Trophoblast cell (in vitro differentiated cells and primary cell): ENCODE data around the gene MBP.

Experiments
- DNase-seq, 2 donors: peaks; one replicate each; pipeline ENCODE4 v3.0.0-alpha.2; 2016
- H2AFZ ChIP-seq: 2 replicates; pipeline ENCODE4 v1.6.1; 2013; ENCODE audit warnings: low read length, moderate library complexity, mild to moderate bottlenecking; ENCODE audit not compliant: insufficient read depth, poor library complexity
- H2AK5ac ChIP-seq: 2 replicates; pipeline ENCODE4 v1.6.1; 2013; ENCODE audit warnings: mild to moderate bottlenecking, low read length
- H2BK120ac ChIP-seq: 2 replicates; pipeline ENCODE4 v1.6.1; 2013; ENCODE audit warnings: low read length, mild to moderate bottlenecking, moderate library complexity; ENCODE audit not compliant: insufficient read depth, poor library complexity
- H2BK12ac ChIP-seq: 2 replicates; pipeline ENCODE4 v1.6.1; 2013; ENCODE audit warnings: mild to moderate bottlenecking, low read length, moderate library complexity
- H2BK5ac ChIP-seq: 2 replicates; pipeline ENCODE4 v1.6.1; 2013; ENCODE audit warnings: low read length, low read depth, moderate library complexity, mild to moderate bottlenecking; ENCODE audit not compliant: poor library complexity
- H3K14ac ChIP-seq: 2 replicates; pipeline ENCODE4 v1.6.1; 2013; ENCODE audit warnings: mild to moderate bottlenecking, low read length
- H3K18ac ChIP-seq: 2 replicates; pipeline ENCODE4 v1.6.1; 2013; ENCODE audit warnings: mild to moderate bottlenecking, low read length
- H3K23ac ChIP-seq: 2 replicates; pipeline ENCODE4 v1.6.1; 2013; ENCODE audit warnings: low read length
- H3K27ac ChIP-seq: 2 replicates; pipeline ENCODE4 v1.5.1; 2013; ENCODE audit warnings: low read depth, mild to moderate bottlenecking, inconsistent platforms, low read length, moderate library complexity
- H3K27me3 ChIP-seq: 2 replicates; pipeline ENCODE4 v1.6.1; 2013; ENCODE audit warnings: inconsistent platforms, mild to moderate bottlenecking, low read length, moderate library complexity; ENCODE audit not compliant: insufficient read depth
- H3K36me3 ChIP-seq, 2 experiments: 1 replicate in 1 of 2; 2 replicates in 1 of 2; pipeline ENCODE4 v1.6.1; 2013; ENCODE audit warnings: low read length in 2 of 2, mild to moderate bottlenecking in 2 of 2, moderate library complexity in 1 of 2; ENCODE audit not compliant: insufficient read depth in 2 of 2, control insufficient read depth in 1 of 2
- H3K4ac ChIP-seq: 2 replicates; pipeline ENCODE4 v1.6.1; 2013; ENCODE audit warnings: low read depth, mild to moderate bottlenecking, low read length, moderate library complexity
- H3K4me1 ChIP-seq, 2 experiments: 1 replicate in 1 of 2; 2 replicates in 1 of 2; pipeline ENCODE4 v1.6.1; 2013; ENCODE audit warnings: low read length in 2 of 2, mild to moderate bottlenecking in 2 of 2, moderate library complexity in 1 of 2; ENCODE audit not compliant: insufficient read depth in 2 of 2, control insufficient read depth in 1 of 2
- H3K4me2 ChIP-seq: 2 replicates; pipeline ENCODE4 v1.6.1; 2013; ENCODE audit warnings: inconsistent platforms, mild to moderate bottlenecking, low read length, moderate library complexity
- H3K4me3 ChIP-seq: 2 replicates; pipeline ENCODE4 v1.5.1; 2013; ENCODE audit warnings: mild to moderate bottlenecking, low read depth, low read length, inconsistent platforms
- H3K79me1 ChIP-seq: one replicate; pipeline ENCODE4 v1.6.1; 2013; ENCODE audit warnings: low read length
- H3K79me2 ChIP-seq: 2 replicates; pipeline ENCODE4 v1.6.1; 2013; ENCODE audit warnings: low read length, mild to moderate bottlenecking; ENCODE audit not compliant: control insufficient read depth, insufficient read depth, poor library complexity
- H3K9ac ChIP-seq: 2 replicates; pipeline ENCODE4 v1.6.1; 2013; ENCODE audit warnings: mild to moderate bottlenecking, low read length
- H3K9me3 ChIP-seq: 2 replicates; pipeline ENCODE4 v1.6.1; 2013; ENCODE audit warnings: low read depth, mild to moderate bottlenecking, control low read depth, inconsistent platforms, low read length; ENCODE audit not compliant: insufficient read depth
- H4K12ac ChIP-seq: 2 replicates; pipeline ENCODE4 v1.6.1; 2013; ENCODE audit warnings: low read depth, mild to moderate bottlenecking, low read length, moderate library complexity
- H4K8ac ChIP-seq: 2 replicates; pipeline ENCODE4 v1.6.1; 2013; ENCODE audit warnings: low read depth, mild to moderate bottlenecking, low read length, moderate library complexity
- H4K91ac ChIP-seq: one replicate; pipeline ENCODE4 v1.6.1; 2013; ENCODE audit warnings: low read depth, mild to moderate bottlenecking, low read length, moderate library complexity
- WGBS: extraction: QIAGEN DNeasy Blood & Tissue Kit; methylation state at CpG from one replicate; pipeline ENCODE4 v1.1.7; 2013; ENCODE audit warnings: missing lambda C conversion rate; ENCODE audit not compliant: insufficient read length, insufficient coverage; ENCODE audit errors: extremely low coverage; 5-methylcytosine and 5-hydroxymethylcytosine counted together

MBP gene

DNA sequence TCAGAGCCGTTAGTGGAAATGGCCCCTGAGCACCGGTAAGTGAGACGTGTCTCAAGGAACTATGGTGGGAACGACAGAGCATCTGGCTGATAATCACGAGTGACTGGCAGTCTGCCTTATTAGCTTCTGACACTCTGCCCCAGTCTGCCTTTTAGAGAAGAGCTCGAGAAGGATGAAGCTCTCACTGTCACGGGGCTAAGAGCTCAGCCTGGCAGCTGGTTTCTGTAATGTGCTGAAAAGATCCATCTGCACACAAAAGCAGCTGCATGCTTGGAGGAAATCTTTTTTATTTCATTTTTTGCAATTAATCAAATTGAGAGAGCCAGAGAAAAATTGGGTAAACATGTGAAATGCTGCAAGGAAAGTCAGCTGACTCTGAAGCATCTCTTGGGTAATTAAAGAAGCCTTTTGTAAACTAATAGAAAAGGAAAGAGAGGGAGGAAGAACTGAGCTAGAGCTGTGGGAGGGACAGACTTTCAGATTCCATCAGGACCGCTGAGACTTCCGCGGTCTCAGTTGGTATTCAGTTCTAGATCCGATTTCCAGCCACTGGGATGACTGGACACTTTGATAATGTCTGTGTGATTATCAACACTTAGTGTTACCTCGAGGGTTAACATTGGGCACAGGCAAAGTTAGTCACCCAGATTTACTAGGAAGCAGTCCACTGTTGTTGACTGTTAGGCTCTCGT is 24.4 kb downstream of the MBP start:
- H2AFZ ChIP-seq: no peak overlapping the region
- peaks cover 2% of the 10 kb centered on the region for H3K9me3 ChIP-seq
- H2AK5ac ChIP-seq: no peak overlapping the region
- H4K8ac ChIP-seq: no peak overlapping the region
- H2BK5ac ChIP-seq: no peak overlapping the region
- H3K4me3 ChIP-seq: no peak overlapping the region
- H3K9ac ChIP-seq: no peak overlapping the region
- no peak for DNase-seq
- no peak overlapping the region for H3K18ac ChIP-seq
- no peak overlapping the region for H2BK12ac ChIP-seq
- no peaks in the 10 kb centered on the region for H3K27me3 ChIP-seq
- no peak overlapping the region for H4K12ac ChIP-seq
- H4K91ac ChIP-seq: no peak overlapping the region
- H3K4me1 ChIP-seq: peaks cover 10 to 12% of the 10 kb centered on the region in 2 experiments
- no peaks in the 10 kb centered on the region for H3K79me2 ChIP-seq
- peaks cover 0 to 2% of the 10 kb centered on the region in 2 experiments for H3K36me3 ChIP-seq
- no peak overlapping the region for H3K4me2 ChIP-seq
- H3K4ac ChIP-seq: no peak overlapping the region
- no peak overlapping the region for H3K27ac ChIP-seq
- peaks cover 7% of the 10 kb centered on the region for H3K79me1 ChIP-seq
- H3K14ac ChIP-seq: no peak overlapping the region
- no peak overlapping the region for H3K23ac ChIP-seq
- no CpG with 5 or more reads among the region's 13 CpGs for WGBS
- no peak overlapping the region for H2BK120ac ChIP-seq

GRCh38 chr18:77107292-77107691 is 25.3 kb downstream of the MBP start:
- Histone ChIP-seq H3K36me3 (peaks cover 0 to 2% of the 10 kb centered on the region in 2 experiments), H3K4me3 (no peak overlapping the region), H2AFZ (no peak overlapping the region), H3K4me1 (peaks cover 10 to 12% of the 10 kb centered on the region in 2 experiments), H3K79me1 (peaks cover 7% of the 10 kb centered on the region), H2AK5ac (no peak overlapping the region), H4K91ac (no peak overlapping the region), H2BK12ac (no peak overlapping the region), H3K4ac (no peak overlapping the region), H4K8ac (no peak overlapping the region), H3K27me3 (no peaks in the 10 kb centered on the region), H2BK5ac (no peak overlapping the region), H3K4me2 (no peak overlapping the region), H3K9me3 (peaks cover 2% of the 10 kb centered on the region), H3K27ac (no peak overlapping the region), H3K18ac (peak overlapping the region; percentile 10), H3K79me2 (no peaks in the 10 kb centered on the region), H2BK120ac (no peak overlapping the region), H3K14ac (no peak overlapping the region), H3K23ac (no peak overlapping the region), H4K12ac (no peak overlapping the region), H3K9ac (no peak overlapping the region)
- no CpG with 5 or more reads among the region's 5 CpGs for WGBS
- no peak for DNase-seq

DNA sequence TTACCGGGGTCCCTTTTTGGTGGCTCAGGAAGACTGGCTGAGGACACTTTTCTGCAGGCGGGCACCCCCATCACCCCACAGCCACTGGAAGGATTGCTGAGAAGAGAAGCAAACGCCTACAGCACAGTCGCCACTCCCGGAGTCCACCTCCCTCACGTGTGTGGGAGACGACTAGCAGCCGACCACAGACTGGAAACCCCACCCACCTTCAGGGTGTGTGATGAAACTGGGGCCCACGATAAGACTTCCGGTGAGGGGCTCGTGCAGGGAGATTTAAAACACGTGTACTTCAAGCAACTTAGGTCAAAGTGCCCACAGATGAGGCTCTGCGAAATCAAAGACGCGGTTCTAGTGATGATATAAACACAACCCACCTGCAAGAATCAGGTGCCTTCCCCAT is 26.3 kb downstream of the MBP start:
- Histone ChIP-seq H3K9me3 (no peaks in the 10 kb centered on the region), H3K79me1 (peaks cover 10% of the 10 kb centered on the region), H4K8ac (no peak overlapping the region), H3K9ac (no peak overlapping the region), H3K4me1 (peaks cover 15 to 17% of the 10 kb centered on the region in 2 experiments), H2BK5ac (no peak overlapping the region), H2BK120ac (no peak overlapping the region), H3K4me3 (no peak overlapping the region), H2BK12ac (no peak overlapping the region), H3K4me2 (no peak overlapping the region), H3K14ac (no peak overlapping the region), H3K27me3 (no peaks in the 10 kb centered on the region), H3K27ac (no peak overlapping the region), H3K79me2 (no peaks in the 10 kb centered on the region), H2AK5ac (no peak overlapping the region), H3K36me3 (peaks cover 0 to 2% of the 10 kb centered on the region in 2 experiments), H3K23ac (no peak overlapping the region), H3K4ac (no peak overlapping the region), H4K91ac (no peak overlapping the region), H3K18ac (no peak overlapping the region), H2AFZ (no peak overlapping the region), H4K12ac (no peak overlapping the region)
- no peak for DNase-seq
- no CpG with 5 or more reads among the region's 15 CpGs for WGBS

DNA sequence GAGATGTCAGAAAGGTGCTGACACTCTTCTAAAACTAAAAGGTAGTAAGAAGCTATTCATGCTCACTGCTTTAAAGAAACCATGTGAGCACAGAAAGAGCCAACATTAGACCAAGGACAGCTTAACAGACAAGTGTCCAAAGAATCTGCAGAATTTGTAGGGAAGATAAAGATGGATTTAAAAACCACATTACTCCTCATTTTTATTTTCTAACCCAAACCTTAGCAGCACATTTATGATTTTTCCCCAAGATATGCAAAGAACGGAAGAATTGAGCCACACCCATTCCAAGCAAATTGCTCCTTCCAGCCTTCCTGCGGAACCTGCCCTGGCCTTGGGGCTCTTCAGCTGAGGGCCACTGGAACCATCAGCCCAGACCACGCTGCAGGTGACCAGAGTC is 26.9 kb downstream of the MBP start:
- H3K18ac ChIP-seq: no peak overlapping the region
- H3K9ac ChIP-seq: no peak overlapping the region
- H3K79me1 ChIP-seq: peaks cover 14% of the 10 kb centered on the region
- no peak overlapping the region for H2BK5ac ChIP-seq
- no CpG with 5 or more reads among the region's 3 CpGs for WGBS
- no peak overlapping the region for H2BK120ac ChIP-seq
- no peak overlapping the region for H3K14ac ChIP-seq
- H4K8ac ChIP-seq: no peak overlapping the region
- H3K4me1 ChIP-seq: peaks cover 21 to 24% of the 10 kb centered on the region in 2 experiments
- no peak overlapping the region for H2AFZ ChIP-seq
- no peak overlapping the region for H4K91ac ChIP-seq
- no peaks in the 10 kb centered on the region for H3K9me3 ChIP-seq
- DNase-seq: peak in 1 of 2 donors; percentile 80
- no peaks in the 10 kb centered on the region for H3K27me3 ChIP-seq
- no peak overlapping the region for H3K27ac ChIP-seq
- no peaks in the 10 kb centered on the region for H3K79me2 ChIP-seq
- no peak overlapping the region for H2BK12ac ChIP-seq
- no peak overlapping the region for H3K4ac ChIP-seq
- H3K23ac ChIP-seq: no peak overlapping the region
- H2AK5ac ChIP-seq: no peak overlapping the region
- H3K36me3 ChIP-seq: peaks cover 0 to 2% of the 10 kb centered on the region in 2 experiments
- no peak overlapping the region for H3K4me3 ChIP-seq
- H3K4me2 ChIP-seq: no peak overlapping the region
- no peak overlapping the region for H4K12ac ChIP-seq
